Measurements from ENCODE around the gene C9orf57. TPM values are rescaled to one million over a fixed set of nuclear protein-coding genes. Genes with fewer than 3 reads are reported as not detected.
"Not testable (repeated sequence)": the region's sequence is repeated elsewhere in the genome, so short reads cannot be mapped to it uniquely, and the experiment has no call there.

C9orf57 gene
- total and polyA plus RNA-seq, 2 donors (not counting 1 experiment from before 2014, with no cell fraction given), result not detected

DNA sequence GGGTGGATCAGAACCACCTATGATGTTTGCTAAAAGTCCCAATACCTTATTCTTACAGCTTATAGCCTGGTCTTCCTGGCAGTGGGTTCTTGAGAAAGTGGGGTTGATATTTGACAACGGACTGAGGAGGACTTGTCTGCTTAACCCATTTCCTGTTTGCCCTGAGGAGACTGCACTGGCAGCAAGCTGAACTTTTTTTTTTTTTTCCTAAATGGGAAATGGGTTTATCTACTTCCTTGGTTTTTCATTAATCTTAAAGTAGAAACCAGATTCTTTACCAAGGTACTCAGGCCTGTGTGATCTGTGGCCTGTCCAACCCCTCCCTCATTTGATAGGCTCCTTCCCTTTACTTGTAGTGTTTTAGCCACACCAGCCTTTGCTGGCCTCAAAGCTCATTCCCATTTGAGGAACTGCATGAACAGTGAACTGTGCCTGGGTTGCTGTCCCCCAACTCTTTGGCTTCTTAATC, 47.1 kb downstream of the C9orf57 start:
- Histone ChIP-seq H3K79me2 (ENCODE audit: control insufficient read depth, insufficient read depth, low read length) (no peaks in the 10 kb centered on the region), H3K9me3 (ENCODE audit: control extremely low read depth in 1 of 3, control insufficient read depth in 2 of 3, insufficient read depth in 1 of 3, low read length in 2 of 3) (no peaks in the 10 kb centered on the region), H3K27me3 (replicated peaks in 1 of 4; ENCODE audit: control extremely low read depth in 1 of 4, control insufficient read depth in 3 of 4, insufficient read depth in 4 of 4, low read length in 3 of 4) (no peaks in the 10 kb centered on the region), H3K4me2 (replicated peaks; ENCODE audit: low read depth, low read length, poor library complexity, severe bottlenecking) (no peak overlapping the region), H3K36me3 (replicated peaks in 1 of 2; ENCODE audit: control extremely low read depth in 1 of 2, control insufficient read depth in 1 of 2, extremely low read depth in 1 of 2, insufficient read depth in 2 of 2, low read length in 1 of 2) (no peaks in the 10 kb centered on the region), H3K9ac (ENCODE audit: low read length) (no peak overlapping the region), H3K27ac (ENCODE audit: low read length in 2 of 2) (no peak overlapping the region), H3K4me1 (ENCODE audit: control insufficient read depth in 2 of 2, insufficient read depth in 2 of 2, low read length in 2 of 2) (no peaks in the 10 kb centered on the region), H2AFZ (ENCODE audit: insufficient read depth, low read depth, low read length, poor library complexity, severe bottlenecking) (peak overlapping the region; percentile 7), H3K4me3 (ENCODE audit: control extremely low read depth in 1 of 5, extremely low read depth in 1 of 5, insufficient read depth in 1 of 5, low read depth in 2 of 5, low read length in 4 of 5) (no peak overlapping the region), H4K20me1 (ENCODE audit: control insufficient read depth, insufficient read depth, low read length, poor library complexity, severe bottlenecking) (no peaks in the 10 kb centered on the region)
- intact Hi-C loops (cut with micrococcal nuclease), result no loop called here
- WGBS (ENCODE audit: insufficient coverage), result no CpG with 5 or more reads among the region's 1 CpG
- DNase-seq (no peak), ATAC-seq (ENCODE audit: low read depth) (no peak)
- CTCF ChIA-PET, result interaction anchor here (1.0 to 5.4 kb wide), 3 partner anchors 11 to 26 kb away, joined by 5 to 35 read pairs (median 6); no protein-coding TSS in a partner anchor
- Mint-ChIP-seq H3K9me3 (ENCODE audit: insufficient read depth) (no peaks in the 10 kb centered on the region), H3K4me3 (no peak overlapping the region), H3K27me3 (peaks cover 4% of the 10 kb centered on the region), H3K27ac (no peak overlapping the region), H3K4me1 (no peaks in the 10 kb centered on the region)
- TF ChIP-seq, protein P1, sequence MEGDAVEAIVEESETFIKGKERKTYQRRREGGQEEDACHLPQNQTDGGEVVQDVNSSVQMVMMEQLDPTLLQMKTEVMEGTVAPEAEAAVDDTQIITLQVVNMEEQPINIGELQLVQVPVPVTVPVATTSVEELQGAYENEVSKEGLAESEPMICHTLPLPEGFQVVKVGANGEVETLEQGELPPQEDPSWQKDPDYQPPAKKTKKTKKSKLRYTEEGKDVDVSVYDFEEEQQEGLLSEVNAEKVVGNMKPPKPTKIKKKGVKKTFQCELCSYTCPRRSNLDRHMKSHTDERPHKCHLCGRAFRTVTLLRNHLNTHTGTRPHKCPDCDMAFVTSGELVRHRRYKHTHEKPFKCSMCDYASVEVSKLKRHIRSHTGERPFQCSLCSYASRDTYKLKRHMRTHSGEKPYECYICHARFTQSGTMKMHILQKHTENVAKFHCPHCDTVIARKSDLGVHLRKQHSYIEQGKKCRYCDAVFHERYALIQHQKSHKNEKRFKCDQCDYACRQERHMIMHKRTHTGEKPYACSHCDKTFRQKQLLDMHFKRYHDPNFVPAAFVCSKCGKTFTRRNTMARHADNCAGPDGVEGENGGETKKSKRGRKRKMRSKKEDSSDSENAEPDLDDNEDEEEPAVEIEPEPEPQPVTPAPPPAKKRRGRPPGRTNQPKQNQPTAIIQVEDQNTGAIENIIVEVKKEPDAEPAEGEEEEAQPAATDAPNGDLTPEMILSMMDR (IDR thresholded peaks at IDR 0.05), result no peak
- no peak for TF ChIP-seq EZH2 (IDR thresholded peaks at IDR 0.05; ENCODE audit: borderline replicate concordance, insufficient read depth, low read depth, low read length, poor library complexity, severe bottlenecking)
- POLR2A ChIA-PET, result no interaction called here

DNA sequence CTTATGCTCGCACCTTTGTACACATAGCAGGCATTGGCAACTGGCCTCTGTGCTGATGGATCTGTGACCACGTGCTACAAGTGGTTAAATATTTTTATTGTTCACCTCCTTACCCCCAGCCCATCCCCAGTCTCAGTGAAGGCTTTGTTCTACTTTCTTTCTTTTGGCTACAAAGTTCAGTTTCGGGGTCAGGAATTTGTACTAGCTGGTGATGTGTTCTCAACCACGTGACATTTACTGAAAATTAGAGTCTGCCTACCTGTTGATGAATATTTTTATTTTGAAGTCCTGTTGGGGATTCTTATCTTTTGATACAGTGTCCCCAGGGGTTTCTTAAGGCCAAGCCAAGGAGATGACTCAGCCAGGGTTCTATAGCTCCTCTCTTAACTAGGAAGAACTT, 47.8 kb downstream of the C9orf57 start:
- Histone ChIP-seq H4K20me1 (ENCODE audit: control insufficient read depth, insufficient read depth, low read length, poor library complexity, severe bottlenecking) (no peaks in the 10 kb centered on the region), H3K36me3 (replicated peaks in 1 of 2; ENCODE audit: control extremely low read depth in 1 of 2, control insufficient read depth in 1 of 2, extremely low read depth in 1 of 2, insufficient read depth in 2 of 2, low read length in 1 of 2) (no peaks in the 10 kb centered on the region), H2AFZ (ENCODE audit: insufficient read depth, low read depth, low read length, poor library complexity, severe bottlenecking) (no peak overlapping the region), H3K27me3 (replicated peaks in 1 of 4; ENCODE audit: control extremely low read depth in 1 of 4, control insufficient read depth in 3 of 4, insufficient read depth in 4 of 4, low read length in 3 of 4) (no peaks in the 10 kb centered on the region), H3K9me3 (ENCODE audit: control extremely low read depth in 1 of 3, control insufficient read depth in 2 of 3, insufficient read depth in 1 of 3, low read length in 2 of 3) (no peaks in the 10 kb centered on the region), H3K4me3 (ENCODE audit: control extremely low read depth in 1 of 5, extremely low read depth in 1 of 5, insufficient read depth in 1 of 5, low read depth in 2 of 5, low read length in 4 of 5) (no peak overlapping the region), H3K4me2 (replicated peaks; ENCODE audit: low read depth, low read length, poor library complexity, severe bottlenecking) (no peak overlapping the region), H3K9ac (ENCODE audit: low read length) (no peak overlapping the region), H3K4me1 (ENCODE audit: control insufficient read depth in 2 of 2, insufficient read depth in 2 of 2, low read length in 2 of 2) (no peaks in the 10 kb centered on the region), H3K79me2 (ENCODE audit: control insufficient read depth, insufficient read depth, low read length) (no peaks in the 10 kb centered on the region), H3K27ac (ENCODE audit: low read length in 2 of 2) (no peak overlapping the region)
- TF ChIP-seq EZH2 (IDR thresholded peaks at IDR 0.05; ENCODE audit: borderline replicate concordance, insufficient read depth, low read depth, low read length, poor library complexity, severe bottlenecking), result no peak
- TF ChIP-seq, protein P1 (IDR thresholded peaks at IDR 0.05), result no peak
- H3K4me3 Mint-ChIP-seq, result no peak overlapping the region
- intact Hi-C loops (cut with micrococcal nuclease), result no loop called here
- POLR2A ChIA-PET, result no interaction called here
- H3K27me3 Mint-ChIP-seq, result no peaks in the 10 kb centered on the region
- CTCF ChIA-PET, result interaction anchor here (1.0 to 5.4 kb wide), 2 partner anchors 12 to 26 kb away, joined by 5 to 35 read pairs; no protein-coding TSS in a partner anchor
- no peaks in the 10 kb centered on the region for H3K4me1 Mint-ChIP-seq
- DNase-seq (no peak), ATAC-seq (ENCODE audit: low read depth) (no peak)
- no peak overlapping the region for H3K27ac Mint-ChIP-seq
- H3K9me3 Mint-ChIP-seq (ENCODE audit: insufficient read depth), result no peaks in the 10 kb centered on the region
- WGBS (ENCODE audit: insufficient coverage), result 100% methylated on average over 1 of the region's 4 CpGs

DNA sequence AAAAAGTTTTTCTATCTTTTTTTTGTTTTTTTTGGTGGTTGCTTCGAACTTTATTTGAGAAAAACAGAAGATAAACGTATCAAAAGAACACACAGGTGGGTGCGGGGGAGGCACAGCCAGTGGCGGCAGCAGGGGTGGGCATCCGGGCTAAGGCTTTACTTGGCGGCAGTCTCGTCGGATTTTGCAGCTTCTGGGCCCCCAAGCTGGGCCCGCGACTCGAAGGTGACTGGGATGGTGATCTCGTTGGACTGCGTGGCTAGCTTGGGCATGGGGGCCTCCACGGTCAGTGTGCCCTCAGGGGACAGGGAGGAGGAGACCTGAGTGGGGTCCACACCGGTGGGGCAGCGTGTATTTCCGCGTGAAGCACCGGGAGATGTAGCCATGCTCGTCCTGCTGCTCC, 52.7 kb downstream of the C9orf57 start:
- H3K4me3 Mint-ChIP-seq; H3K9me3 Mint-ChIP-seq (ENCODE audit: insufficient read depth): not testable (repeated sequence)
- CTCF ChIA-PET, result interaction anchor here (1.4 kb wide), 1 partner anchor 10 kb away, joined by 3 read pairs; no protein-coding TSS in a partner anchor

More for the DNA sequence above, 52.7 kb downstream of the C9orf57 start:
- POLR2A ChIA-PET; H2AFZ ChIP-seq (ENCODE audit: insufficient read depth, low read depth, low read length, poor library complexity, severe bottlenecking); H3K4me1 ChIP-seq (ENCODE audit: control insufficient read depth in 2 of 2, insufficient read depth in 2 of 2, low read length in 2 of 2); H3K27me3 Mint-ChIP-seq; H3K27ac ChIP-seq (ENCODE audit: low read length in 2 of 2); H3K36me3 ChIP-seq (replicated peaks in 1 of 2; ENCODE audit: control extremely low read depth in 1 of 2, control insufficient read depth in 1 of 2, extremely low read depth in 1 of 2, insufficient read depth in 2 of 2, low read length in 1 of 2); H3K27ac Mint-ChIP-seq; H3K4me2 ChIP-seq (replicated peaks; ENCODE audit: low read depth, low read length, poor library complexity, severe bottlenecking); H3K4me3 ChIP-seq (ENCODE audit: control extremely low read depth in 1 of 5, extremely low read depth in 1 of 5, insufficient read depth in 1 of 5, low read depth in 2 of 5, low read length in 4 of 5); H3K4me1 Mint-ChIP-seq; H3K9ac ChIP-seq (ENCODE audit: low read length); H3K79me2 ChIP-seq (ENCODE audit: control insufficient read depth, insufficient read depth, low read length); intact Hi-C loops (cut with micrococcal nuclease); ATAC-seq (ENCODE audit: low read depth); H3K27me3 ChIP-seq (replicated peaks in 1 of 4; ENCODE audit: control extremely low read depth in 1 of 4, control insufficient read depth in 3 of 4, insufficient read depth in 4 of 4, low read length in 3 of 4); DNase-seq; H4K20me1 ChIP-seq (ENCODE audit: control insufficient read depth, insufficient read depth, low read length, poor library complexity, severe bottlenecking); H3K9me3 ChIP-seq (ENCODE audit: control extremely low read depth in 1 of 3, control insufficient read depth in 2 of 3, insufficient read depth in 1 of 3, low read length in 2 of 3): not testable (repeated sequence)
- 94% methylated on average over 10 of the region's 20 CpGs for WGBS (ENCODE audit: insufficient coverage)
